NCI-H524 treated with DMSO at 0.1 percent for 48 hours (cell line): ENCODE data around the gene ZNF253.
"Not testable (repeated sequence)": the region's sequence is repeated elsewhere in the genome, so short reads cannot be mapped to it uniquely, and the experiment has no call there.

ENCODE experiments used
- DNase-seq: peaks from one replicate; lab custom pipeline; 2025; lab: John Stamatoyannopoulos, UW

ZNF253 gene

GRCh38 chr19:19865750-19866610, at the start of gene ZNF253:
TSS of gene ZNF253 (plus strand) at chr19:19865882. CDS start at chr19:19865997, 115 bp downstream.
- peak; percentile 15 for DNase-seq

DNA sequence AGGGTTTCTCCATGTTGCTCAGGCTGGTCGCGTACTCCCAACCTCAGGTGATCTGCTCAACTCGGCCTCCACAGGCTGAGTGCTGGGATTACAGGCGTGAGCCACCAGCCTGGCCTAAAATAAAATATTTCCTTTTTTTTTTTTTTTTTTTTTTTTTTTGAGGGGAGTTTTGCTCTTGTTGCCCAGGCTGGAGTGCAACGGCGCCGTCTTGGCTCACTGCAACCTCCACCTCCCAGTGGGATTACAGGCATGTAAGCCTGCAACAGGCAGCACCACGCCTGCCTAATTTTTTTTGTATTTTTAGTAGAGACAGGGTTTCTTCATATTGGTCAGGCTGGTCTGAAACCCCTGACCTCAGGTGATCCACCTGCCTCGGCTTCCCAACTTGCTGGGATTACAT, 49.0 kb upstream of the ZNF253 start:
- DNase-seq, result no peak

- no peak for DNase-seq
Observed at GRCh38 chr19:19817357-19817756, 48.3 kb upstream of the ZNF253 start.

DNA sequence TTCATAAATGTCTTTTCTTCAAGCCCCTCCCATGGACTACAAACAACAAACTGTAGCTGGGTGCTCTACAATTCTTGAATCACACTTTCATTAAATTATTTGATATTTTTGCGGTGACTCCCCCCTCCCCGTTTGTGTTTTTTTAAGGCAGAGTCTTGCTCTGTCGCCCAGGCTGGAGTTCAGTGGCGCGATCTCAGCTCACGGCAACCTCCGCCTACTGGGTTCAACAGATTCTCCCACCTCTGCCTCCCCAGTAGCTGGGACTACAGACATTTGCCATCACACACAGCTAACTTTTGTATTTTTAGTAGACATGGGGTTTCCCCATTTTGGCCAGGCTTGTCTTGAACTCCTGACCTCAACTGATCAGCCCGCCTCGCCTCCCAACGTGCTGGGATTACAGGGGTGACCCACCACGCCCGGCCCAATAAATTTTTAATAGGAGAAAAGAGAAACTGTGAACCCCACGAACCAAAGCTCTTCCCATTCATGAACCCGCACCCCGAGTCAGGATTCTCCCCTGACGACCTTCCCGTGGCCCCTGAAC, 44.8 kb upstream of the ZNF253 start:
- DNase-seq, result no peak

DNA sequence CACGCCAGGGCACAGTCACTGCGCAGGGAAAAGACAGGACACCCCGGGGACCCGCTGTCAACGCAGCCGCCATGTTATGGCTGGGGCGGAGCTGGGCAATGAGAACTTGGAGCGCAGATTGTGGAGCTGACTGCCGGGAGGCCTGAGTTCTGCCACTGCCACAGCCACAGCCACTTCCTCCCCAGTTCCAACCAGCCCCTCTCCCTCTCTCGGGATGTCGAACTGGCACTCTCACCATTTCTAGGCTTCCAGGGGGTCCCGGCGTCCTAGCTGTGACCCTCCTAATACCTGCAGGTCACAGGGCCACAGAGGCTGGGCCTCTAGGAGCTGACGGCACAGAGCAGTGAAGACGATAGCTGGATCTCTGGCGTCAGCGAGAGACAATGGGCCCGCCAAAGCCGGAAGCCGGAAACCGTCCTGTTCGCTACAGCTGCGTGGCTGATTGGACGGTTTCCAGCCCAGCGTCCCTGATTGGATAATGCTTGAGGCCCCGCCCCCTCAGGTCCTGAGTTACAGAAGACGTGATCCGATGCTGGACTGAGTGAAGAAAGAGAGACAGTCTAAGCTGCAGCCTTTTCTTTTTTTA, 44.2 kb upstream of the ZNF253 start, which contains the start of gene ZNF506:
Gene ZNF506 (minus strand): TSS at position 385 of the 586 bp plus-strand sequence. CDS start 147 bp downstream, at position 238.
- DNase-seq, result peak; percentile 78

DNA sequence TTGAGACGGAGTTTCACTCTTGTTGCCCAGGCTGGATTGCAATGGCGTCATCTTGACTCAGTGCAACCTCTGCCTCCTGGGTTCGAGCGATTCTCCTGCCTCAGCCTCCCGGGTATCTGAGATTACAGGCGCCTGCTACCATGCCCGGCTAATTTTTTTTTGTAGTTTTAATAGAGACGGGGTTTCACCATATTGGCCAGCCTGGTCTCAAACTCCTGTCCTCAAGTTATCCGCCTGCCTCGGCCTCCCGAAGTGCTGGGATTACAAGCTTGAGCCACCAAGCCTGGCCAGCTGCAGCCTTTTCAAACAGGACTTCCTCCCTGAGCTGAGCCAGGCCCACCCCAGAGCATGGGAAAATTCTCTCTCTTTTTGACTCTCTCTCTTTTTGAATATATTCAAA, 43.7 kb upstream of the ZNF253 start:
- DNase-seq, result not testable (repeated sequence)

DNA sequence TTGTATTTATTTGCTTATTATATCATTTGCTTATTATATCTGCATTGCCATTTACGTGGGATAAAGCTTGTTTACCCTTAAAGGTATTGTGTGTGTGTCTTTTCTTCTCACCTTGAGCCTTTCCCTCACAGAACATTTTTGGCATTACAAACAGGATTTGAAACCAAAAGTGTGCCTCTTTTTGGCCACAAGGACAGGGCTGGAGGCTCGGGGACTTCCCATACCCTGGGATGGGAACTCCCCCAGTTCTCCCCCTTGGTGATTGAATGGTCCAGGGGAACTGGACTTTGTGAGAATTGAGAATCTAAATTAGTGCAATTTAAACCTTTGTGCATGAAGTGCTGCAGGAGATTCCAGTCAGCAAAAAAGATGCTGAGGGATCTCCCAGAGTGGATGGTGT, 41.8 kb upstream of the ZNF253 start:
- DNase-seq, result no peak

- DNase-seq, result no peak
Observed at GRCh38 chr19:19826875-19827274, 38.8 kb upstream of the ZNF253 start.

DNA sequence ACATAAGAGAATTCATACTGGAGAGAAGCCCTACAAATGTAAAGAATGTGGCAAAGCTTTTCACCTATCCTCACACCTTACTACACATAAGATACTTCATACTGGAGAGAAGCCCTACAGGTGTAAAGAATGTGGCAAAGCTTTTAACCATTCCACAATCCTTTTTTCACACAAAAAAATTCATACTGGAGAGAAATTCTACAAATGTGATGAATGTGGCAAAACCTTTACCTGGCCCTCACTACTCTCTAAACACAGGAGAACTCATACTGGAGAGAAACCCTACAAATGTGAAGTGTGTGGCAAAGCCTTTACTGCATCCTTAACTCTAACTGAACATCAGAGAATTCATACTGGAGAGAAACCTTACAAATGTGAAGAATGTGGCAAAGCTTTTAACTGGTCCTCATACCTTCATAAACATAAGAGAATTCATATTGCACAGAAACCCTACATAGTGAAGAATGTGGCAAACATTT, 30.1 kb upstream of the ZNF253 start:
- DNase-seq, result no peak

- no peak for DNase-seq
Observed at GRCh38 chr19:19847781-19848180, 17.9 kb upstream of the ZNF253 start.

GRCh38 chr19:19849056-19849455, 16.6 kb upstream of the ZNF253 start:
- no peak for DNase-seq

DNA sequence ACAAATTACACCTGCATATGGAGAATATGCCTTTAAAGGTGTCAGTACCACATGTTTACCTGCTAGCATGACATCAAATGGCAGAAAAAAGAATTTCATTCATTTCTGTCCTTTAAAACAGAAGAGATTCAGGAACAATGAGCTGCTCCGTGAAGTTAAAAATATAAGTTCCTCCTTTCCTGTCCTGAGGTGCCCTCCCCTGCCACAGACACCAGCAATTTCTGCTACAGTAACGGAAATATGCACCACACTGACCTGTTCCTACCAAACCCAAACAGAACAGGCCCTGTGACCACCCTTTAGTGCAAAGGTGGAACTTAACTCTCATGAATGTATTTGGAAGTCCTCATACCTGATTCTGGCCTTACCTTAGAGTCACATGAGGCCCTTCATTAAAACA, 13.9 kb upstream of the ZNF253 start:
- DNase-seq, result not testable (repeated sequence)

- no peak for DNase-seq
Observed at GRCh38 chr19:19858751-19859150, 6.9 kb upstream of the ZNF253 start.

DNA sequence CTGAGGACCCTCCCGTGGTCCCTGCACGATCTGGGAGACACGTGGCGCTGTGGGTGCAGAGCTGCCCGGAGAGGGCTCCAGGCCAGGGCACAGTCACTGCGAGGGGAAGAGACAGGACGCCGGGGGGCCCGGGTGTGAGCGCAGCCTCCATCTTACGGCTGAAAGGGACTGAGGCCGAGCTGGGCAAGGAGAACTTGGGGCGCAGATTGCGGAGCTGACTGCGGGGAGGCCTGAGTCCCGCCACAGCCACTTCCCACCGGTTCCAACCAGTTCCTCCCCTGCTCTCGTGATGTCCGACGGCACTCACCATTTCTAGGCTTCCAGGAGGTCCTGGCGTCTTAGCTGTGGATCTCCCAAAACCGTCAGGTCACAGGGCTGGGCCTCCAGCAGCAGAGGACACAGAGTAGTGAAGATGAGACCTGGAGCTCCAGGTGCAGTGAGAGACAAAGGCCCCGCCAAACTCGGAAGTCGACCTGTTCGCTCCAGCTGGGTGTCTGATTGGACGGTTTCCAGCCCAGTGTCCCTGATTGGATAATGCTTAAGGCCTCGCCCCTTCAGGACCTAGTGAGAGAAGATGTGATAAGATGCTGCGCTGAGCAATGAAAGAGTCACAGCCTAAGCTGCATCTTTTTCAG, 4.8 kb upstream of the ZNF253 start:
- DNase-seq, result no peak

DNA sequence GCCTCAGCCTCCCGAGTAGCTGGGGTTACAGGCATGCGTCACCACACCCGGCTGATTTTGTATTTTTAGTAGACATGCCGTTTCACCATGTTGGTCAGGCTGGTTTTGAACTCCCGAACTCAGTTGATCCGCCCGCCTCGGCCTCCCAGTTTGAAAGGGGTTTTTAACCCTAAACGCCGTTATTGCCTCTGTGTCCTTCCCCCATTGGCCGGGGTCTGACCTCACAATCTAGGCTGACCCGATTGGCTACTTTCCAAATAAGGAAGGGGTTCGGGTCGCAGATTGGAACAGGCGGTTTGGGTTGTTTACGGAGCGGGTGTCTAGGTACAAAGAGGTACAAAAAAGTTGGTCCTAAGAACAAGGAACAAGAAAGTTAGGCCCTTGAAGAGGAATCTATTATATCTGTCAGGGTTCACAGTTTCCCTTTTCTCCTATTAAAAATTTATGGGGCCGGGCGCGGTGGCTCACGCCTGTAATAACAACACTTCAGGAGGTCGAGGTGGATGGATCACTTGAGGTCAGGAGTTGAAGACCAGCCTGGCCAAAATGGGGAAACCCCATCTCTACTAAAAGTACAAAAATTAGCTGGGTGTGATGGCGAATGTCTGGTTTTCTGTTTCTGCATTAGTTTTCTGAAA, 1.0 kb downstream of the ZNF253 start:
- no peak for DNase-seq

DNA sequence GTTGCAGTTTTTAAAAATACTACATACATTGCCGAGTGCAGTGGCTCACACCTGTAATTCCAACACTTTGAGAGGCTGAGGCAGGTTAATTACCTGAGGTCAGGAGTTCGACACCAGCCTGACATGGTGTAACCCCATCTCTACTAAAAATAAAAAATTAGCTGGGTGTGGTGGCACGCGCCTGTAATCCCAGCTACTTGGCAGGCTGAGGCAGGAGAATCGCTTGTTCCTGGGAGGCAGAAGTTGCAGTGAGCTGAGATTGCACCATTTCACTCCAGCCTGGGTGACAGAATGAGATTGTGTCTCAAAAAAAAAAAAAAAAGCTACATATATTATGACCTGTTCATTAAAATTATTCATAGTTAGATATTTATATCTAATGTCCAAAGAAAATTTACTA, 4.4 kb downstream of the ZNF253 start:
- DNase-seq, result not testable (repeated sequence)

- DNase-seq, result no peak
Observed at GRCh38 chr19:19871932-19872331, 6.2 kb downstream of the ZNF253 start.

DNA sequence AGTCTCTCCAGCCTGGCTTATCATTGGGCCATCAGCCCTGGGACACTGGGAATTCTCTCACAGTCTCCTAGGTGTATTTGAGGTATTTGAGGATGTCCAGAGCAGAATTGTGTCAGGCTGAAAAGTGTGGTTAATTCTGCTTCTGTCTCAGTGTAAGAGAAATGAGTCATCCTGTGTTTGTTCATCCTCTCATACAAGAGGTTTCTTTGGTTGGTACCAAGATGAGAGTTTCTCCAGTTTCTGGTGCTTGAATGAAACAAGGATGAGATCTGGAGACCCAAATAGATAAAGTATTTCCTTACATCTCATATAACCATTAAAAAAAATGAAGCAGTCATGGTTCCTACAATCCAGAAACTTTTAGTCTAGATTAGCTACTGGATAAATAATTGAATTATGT, 7.7 kb downstream of the ZNF253 start:
- DNase-seq, result no peak

- DNase-seq, result no peak
Observed at GRCh38 chr19:19877724-19878123, 12.0 kb downstream of the ZNF253 start.

DNA sequence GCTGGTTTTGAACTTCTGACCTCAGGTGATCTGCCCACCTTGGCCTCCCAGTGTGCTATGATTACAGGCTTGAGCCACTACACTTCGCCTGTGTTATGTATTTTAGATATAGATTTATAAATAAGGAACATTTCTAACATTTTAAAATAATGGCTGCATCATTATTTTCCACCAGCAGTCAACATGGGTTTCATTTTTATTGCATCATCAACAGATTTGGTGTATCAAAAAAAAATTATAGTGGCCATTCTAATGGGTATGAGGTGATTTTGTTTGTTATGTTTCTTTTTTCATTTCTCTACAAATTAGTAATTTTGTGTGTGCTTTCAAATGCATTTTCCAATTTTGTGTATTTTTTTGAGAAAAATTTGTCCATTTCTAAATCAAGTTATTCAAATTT, 18.9 kb downstream of the ZNF253 start:
- DNase-seq, result no peak

DNA sequence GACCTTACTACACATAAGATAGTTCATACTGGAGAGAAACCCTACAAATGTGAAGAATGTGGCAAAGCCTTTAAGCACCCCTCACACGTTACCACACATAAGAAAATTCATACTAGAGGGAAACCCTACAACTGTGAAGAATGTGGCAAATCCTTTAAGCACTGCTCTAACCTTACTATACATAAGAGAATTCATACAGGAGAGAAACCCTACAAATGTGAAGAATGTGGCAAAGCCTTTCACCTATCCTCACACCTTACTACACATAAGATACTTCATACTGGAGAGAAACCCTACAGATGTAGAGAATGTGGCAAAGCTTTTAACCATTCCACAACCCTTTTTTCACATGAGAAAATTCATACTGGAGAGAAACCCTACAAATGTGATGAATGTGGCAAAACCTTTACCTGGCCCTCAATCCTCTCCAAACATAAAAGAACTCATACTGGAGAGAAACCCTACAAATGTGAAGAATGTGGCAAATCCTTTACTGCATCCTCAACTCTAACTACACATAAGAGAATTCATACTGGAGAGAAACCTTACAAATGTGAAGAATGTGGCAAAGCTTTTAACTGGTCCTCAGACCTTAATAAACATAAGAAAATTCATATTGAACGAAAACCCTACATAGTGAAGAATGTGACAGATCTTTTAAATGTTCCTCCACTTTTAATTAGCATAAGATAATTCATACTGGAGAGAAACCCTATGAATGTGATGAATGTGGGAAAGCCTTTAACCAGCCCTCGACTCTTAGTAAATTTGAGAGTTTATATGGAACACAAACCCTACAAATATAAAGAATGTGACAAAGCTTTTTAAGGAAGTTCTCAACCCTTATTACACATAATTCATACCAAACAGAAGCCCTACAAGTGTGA, 26.6 kb downstream of the ZNF253 start:
- DNase-seq, result not testable (repeated sequence)
